ENCODE results near the gene ZNF324. TPM values are rescaled to one million over a fixed set of nuclear protein-coding genes. Genes with fewer than 3 reads are reported as not detected.

Gene ZNF324
- total and polyA plus RNA-seq, 2 of the 13 experiments (the other 11 are each of a cell fraction or from before 2014, with no cell fraction given): 1.1 to 4.7 TPM

GRCh38 chr19:58451358-58452101 lies 15.3 kb upstream of the ZNF324 start, which contains the start of gene ZNF324B (continued):
- TF ChIP-seq USF2 (IDR thresholded peaks at IDR 0.05; ENCODE audit: low read depth, low read length) (no peak), USF2 (CRISPR knock-in tag; IDR thresholded peaks at IDR 0.05; ENCODE audit: borderline replicate concordance) (no peak), JDP2 (CRISPR knock-in tag; IDR thresholded peaks at IDR 0.05; ENCODE audit: borderline replicate concordance) (no peak), NFATC3 (CRISPR knock-in tag; IDR thresholded peaks at IDR 0.05) (no peak), CHD4 (IDR thresholded peaks at IDR 0.05; ENCODE audit: borderline replicate concordance, low read length) (no peak), CSRNP2 (CRISPR knock-in tag; conservative IDR thresholded peaks at IDR 0.05; ENCODE audit: low read depth) (no peak), ZGPAT (CRISPR knock-in tag; IDR thresholded peaks at IDR 0.05) (peak; percentile 37; the same call in 1 of the 2 replicates), SNRNP70 (IDR thresholded peaks at IDR 0.05; ENCODE audit: low read depth, low read length) (no peak), GTF2F1 (IDR thresholded peaks at IDR 0.05; ENCODE audit: low read length) (no peak), GMEB2 (CRISPR knock-in tag; IDR thresholded peaks at IDR 0.05; ENCODE audit: low read depth) (peak; percentile 72), AGO1 (IDR thresholded peaks at IDR 0.05; ENCODE audit: low read depth, low read length, poor library complexity, severe bottlenecking) (peak; percentile 34), CENPBD1 (CRISPR knock-in tag; IDR thresholded peaks at IDR 0.05; ENCODE audit: borderline replicate concordance, low read depth) (no peak), ZNF331 (CRISPR knock-in tag; IDR thresholded peaks at IDR 0.05) (no peak; the same call in 1 of the 2 replicates), RARG (CRISPR knock-in tag; IDR thresholded peaks at IDR 0.05; ENCODE audit: low read depth) (no peak), NFKBIZ (CRISPR knock-in tag; IDR thresholded peaks at IDR 0.05) (peak; percentile 26; the same call in 1 of the 2 replicates), SMC3 (IDR thresholded peaks at IDR 0.05; ENCODE audit: low read length) (no peak), SIN3A (IDR thresholded peaks at IDR 0.05; ENCODE audit: borderline replicate concordance, low read depth, low read length) (peak; percentile 92), ZMYM3 (CRISPR knock-in tag; IDR thresholded peaks at IDR 0.05) (no peak), ZNF468 (CRISPR knock-in tag; IDR thresholded peaks at IDR 0.05) (no peak), MIER3 (CRISPR knock-in tag; IDR thresholded peaks at IDR 0.05; ENCODE audit: borderline replicate concordance) (0 out of 2 replicates have a peak, but pooled peaks have one; percentile 37), ZNF232 (CRISPR knock-in tag; IDR thresholded peaks at IDR 0.05; ENCODE audit: borderline replicate concordance) (no peak), NFE2L2 (IDR thresholded peaks at IDR 0.05; ENCODE audit: low read length) (no peak)
